Stimulated activated CD4-positive, alpha-beta T cell treated with anti-CD3 and anti-CD28 coated beads, Interleukin-4, amount 100 ng/mL, for 1 hour (primary cell): ENCODE results near the gene PRRT1.
"Not testable (repeated sequence)": the region's sequence is repeated elsewhere in the genome, so short reads cannot be mapped to it uniquely, and the experiment has no call there.

Source experiments
- DNase-seq: peaks from one replicate; pipeline ENCODE4 v3.0.0-alpha.2; 2020

PRRT1 gene

DNA sequence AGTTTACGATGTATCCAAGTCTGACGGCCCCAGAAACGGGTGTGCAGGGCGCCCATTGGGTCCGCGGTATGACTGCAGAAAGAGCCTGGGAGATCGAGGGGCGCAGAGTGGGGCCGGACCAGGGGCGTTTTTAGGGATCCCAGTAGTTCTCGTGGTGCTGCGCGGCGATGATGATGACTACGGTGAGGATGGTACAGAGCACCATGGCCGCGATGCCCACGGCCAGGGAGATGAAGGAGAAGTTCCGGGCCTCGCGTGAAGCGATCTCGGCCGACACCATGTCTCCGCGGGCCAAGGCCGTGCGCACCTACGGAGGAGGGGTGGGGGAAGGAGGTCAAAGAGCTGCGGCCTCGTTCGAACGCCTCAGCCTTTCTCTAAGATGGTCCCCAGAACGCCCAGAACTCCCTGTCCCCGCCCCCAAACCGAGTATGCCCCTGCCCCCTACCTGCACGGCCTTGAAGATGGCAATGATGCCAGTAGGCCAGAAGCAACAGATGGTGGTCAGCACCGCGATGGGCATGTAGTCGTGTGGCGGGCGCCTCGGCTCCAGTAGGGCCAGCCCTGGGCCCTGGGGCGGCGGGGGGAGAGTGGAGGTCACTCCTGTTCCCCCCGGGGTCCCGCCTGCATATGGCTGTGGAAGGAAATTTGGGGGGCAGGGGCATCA, 2.5 kb downstream of the PRRT1 start:
- DNase-seq, result no peak

DNA sequence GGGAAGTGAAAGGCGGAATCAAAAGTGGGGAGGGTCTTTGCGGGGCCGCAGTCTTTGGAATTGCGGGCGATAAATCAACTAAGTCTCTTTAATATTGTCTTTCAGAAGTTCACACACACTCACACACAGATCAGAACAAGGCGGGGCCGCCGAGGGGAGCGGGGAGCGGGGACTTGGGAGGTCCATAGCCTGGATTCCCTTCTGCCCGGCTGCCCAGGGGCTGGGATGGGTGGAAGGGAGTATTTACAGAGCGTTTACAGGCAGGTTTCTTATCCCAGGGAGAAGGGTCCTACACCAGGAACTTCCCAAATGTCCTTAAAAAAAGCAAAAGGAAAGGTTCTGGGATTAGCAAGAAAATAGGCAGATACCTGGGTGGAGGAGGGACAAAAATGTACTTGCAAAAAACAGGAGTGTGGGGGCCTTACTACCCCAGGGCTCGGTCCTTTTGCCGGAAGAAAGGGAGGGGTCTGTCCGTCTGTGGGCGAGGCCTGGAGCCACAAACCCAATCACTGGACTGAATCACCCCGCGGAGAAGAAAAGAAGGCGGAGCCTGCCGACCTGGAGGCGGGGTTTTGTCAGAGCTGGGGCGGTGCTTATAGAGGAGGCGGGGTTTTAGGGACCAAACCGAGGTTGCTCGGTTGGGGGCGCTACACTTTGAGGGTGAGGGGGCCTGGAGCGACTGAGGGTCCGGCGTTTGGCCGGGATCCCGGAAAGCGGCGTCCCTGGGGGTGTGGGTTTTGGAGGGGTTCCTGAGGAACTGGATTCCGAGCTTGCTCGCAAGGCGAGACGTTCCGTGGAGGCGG, 3.2 kb downstream of the PRRT1 start:
- DNase-seq, result peak; percentile 73

DNA sequence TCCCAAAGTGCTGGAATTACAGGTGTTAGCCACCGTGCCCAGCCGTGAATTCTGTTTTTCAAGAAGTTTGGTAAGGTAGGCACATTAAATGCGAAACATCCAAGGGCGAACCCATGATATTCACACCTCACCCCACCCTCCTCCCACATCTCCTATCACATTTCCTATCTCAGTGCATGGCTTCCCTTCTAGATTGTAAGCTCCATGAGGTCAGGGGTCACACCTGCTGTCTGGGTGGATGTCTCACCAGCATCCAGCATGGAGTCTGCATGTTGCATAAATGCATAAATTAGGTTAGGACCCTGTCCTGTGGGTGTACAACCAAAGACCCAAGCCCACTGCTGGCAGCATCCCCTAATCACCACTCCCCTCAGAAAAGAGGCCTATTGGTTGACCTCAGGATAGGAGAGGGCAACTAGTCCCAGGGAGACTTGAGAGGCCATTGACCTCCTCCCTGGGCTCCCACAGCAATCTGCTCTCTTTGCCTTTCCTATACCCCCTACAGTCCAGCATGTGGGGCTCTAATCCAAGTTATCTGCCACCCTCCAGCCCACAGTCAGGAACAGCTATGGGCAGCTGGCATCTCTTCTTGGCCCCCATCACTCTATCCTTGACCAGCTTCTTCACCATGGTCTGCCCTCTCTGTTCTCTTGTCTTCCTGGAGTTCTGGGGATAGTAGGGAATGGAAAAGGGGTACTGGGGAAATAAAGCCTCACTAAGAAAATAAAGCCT, 4.2 kb downstream of the PRRT1 start:
- DNase-seq, result no peak

DNA sequence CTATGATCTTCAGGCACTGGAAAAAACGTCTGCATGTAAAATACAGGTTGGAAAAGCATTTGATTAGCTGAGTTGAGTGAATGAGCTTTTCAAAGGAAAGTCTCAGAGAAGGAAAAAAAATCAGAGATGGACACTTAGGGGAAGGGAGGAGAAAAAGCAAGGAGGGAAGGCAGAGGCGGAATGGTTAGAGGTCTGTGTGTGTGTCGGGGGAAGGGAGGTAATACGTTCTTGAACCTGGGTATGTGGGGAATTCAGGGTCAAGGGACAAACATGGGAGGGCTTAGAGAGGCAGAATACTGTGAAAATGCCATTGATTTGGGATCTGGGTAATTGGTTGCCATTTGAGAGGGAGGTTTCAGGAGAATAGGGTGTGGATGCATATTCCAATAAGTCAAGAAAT, 5.1 kb downstream of the PRRT1 start:
- no peak for DNase-seq

DNA sequence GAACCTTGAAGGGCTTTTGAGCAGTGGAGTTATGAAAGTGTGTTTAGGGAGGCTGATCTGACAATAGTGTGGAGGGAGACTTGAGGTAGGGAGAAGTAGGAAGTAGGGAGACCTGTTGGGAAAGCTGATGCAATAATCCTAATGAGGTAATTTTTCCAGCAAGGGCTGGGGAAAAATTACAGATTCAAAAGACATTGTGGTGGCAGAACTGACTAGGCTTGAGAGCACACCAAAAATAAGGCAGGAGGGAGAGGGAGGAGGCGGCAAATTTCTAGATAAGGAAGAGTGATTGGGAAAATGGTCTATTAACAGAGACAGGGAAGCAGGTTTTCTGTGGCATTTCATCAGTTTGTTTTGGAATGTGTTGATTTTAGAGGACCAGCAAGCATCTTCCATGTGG, 5.5 kb downstream of the PRRT1 start:
- DNase-seq, result no peak

DNA sequence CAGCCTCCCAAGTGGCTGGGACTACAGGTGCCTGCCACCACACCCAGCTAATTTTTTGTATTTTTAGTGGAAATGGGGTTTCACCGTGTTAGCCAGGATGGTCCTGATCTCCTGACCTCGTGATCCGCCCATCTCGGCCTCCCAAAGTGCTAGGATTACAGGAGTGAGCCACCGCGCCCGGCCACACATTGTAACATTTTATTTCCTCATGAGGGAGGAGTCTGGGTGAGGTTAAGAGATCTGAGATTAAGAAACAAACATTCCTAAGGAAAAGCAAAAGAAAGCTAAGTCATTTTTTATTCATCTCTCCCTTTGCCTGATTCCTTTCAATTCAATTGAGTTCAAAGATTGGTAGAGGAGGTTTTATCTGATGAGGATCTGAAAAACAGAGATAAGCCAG, 7.5 kb downstream of the PRRT1 start:
- DNase-seq, result not testable (repeated sequence)

DNA sequence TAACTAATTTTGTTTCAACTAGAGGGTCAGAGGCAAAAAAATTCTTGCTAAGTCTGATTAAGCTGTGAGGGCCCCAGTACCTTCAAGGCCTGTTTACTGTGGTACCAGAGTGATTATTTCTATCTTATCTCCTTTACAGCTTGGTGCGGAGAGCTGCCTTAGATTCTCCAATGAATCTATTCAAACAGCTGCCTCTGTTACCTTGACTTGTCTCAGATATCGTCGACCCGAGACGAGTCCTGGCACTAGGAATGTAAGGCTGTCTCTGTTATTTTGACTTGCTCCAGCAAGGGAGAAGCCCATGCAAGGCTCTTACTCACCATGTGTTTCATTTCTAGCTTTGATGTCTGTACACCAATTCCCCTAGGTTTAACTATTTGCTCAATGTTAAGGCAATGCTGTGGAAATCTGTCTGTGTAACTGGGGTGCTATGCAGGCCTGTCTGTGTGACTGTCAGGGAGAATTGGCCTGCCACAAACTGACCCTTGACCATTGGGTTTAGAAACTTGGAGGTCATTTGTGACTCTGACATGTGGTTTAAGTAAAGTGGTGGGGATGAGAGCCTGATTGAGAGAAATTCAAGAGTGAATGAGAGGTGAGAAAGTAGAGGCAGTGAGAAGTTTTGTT, 11.2 kb downstream of the PRRT1 start:
- DNase-seq, result no peak

DNA sequence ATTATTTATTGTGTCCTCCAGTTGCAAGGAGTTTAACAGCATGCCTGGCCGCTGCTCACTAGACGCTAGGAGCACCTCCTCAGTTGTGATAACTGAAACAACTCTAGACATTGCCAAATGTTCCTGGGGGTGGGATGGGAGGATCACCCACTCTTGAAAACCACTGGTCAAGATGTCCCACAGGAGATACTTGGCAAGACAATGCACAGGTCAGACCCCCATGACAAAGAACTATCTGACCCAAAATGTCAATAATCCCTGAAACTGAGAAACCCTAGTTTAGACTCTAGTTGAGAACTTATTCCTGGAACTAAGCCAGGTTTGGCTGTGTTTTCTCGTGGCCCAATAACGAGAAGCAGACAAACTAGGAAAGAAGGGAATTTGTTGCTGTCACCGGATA, 12.1 kb downstream of the PRRT1 start:
- DNase-seq, result no peak

DNA sequence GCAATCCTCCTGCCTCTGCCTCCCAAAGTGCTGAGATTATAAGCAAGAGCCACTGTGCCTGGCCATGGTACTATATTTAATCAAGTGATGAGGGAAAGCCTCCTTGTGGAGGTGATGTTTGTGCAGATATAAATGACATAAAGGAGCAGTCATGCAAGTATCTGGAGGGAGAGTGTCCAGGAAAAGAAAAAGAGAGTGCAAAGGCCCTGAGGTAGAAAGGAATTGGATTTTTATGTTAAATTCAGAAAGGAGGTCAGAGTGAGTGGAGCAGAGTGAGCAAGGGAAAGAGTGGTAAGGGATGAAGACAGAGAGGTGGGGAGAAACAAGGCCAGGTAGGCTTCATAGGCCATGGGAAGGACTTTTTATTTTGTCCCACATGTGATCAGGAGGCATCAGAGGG, 14.3 kb downstream of the PRRT1 start:
- DNase-seq, result no peak

DNA sequence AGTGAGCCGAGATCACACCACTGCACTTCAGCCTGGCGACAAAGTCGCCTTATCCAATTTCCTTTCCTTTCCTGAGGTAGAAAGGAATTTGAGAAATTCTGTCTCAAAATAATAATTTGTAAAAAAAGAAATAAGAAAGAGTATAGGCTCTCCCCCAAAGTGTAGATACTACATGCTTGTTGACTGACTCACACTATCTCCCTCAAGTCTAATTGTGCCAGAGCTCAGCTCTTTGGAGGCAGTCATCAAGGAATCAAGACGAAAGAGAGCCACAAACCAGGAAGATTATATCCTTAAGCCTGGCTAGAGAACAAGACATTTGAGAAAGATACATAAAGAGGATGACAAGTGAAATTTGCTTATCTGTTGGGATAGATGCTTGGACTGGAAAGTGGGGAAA, 18.0 kb downstream of the PRRT1 start:
- DNase-seq, result no peak

DNA sequence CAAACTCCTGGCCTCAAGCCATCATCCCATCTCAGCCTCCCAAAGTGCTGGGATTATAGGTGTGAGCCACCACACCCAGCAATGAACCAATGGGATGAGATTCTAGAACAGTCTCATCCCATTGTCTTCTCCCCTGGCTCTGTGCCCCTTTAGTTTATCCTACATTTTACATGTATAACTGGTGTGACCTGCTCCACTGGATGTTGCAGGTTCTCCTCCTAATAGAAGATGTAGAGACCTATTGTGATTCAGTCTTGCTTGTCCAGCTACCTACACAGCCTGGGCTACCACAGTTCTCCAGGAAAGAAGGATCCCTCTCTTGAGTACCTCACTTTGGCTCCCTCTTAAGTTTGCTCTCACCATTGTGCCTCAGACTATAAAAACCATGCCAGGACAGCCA, 19.6 kb downstream of the PRRT1 start:
- DNase-seq, result no peak

DNA sequence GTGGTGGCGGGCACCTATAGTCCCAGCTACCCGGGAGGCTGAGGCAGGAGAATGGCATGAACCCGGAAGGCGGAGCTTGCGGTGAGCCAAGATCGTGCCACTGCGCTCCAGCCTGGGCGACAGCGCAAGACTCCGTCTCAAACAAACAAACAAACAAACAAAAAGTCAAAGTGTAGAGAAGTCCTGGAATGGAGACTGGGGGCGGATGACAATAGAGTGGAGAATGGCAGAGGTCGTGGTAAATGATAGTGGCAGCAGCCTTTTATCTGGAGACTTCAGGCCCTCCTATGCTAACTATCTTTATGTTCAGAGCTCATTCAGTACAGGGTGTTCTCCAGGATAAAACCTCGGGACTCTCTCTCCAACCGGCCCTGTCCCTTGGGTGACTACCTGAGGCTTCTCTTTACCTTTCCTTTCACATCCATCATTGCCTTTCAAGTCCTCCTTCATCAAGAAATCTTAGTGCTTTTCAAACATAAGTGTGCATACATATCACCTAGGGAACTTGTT, 20.2 kb downstream of the PRRT1 start:
- DNase-seq, result no peak

DNA sequence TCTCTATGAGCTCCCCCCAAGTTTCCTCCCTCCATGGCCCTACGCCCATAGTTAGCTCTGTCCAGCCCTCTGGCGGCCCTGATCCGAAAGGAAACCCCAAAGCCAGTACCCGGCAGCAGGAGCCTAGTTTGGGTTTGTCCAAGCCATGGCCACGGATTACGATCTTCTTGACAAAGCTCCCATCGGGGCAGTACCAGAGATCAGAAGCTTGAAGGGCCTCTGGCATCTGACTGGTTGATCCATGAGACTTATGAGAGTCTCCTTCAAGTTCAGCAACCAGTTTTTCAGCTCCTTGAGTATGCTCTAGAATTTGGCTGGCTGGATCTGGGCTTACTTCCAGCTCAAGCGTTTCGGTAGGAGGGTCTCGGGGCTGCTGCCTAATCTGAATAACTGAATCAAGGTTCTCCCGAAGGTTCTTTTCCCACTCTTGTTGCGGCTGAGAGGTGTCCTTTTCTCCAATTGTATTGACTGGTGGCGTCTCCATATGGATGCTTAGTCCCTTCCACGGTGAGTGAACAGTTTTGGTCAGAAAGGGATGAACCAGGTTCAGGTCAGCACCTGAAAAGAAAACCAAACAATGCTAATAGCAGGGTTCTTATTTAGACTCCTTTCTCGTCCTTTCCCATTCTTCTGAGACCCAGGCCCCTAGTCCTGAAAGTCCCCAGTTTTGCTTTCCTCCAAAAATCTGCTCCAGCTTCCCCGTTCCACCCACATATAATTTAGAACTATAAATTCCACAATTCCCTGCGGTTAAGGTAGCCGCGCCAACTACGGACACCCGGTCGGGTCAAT, 22.2 kb downstream of the PRRT1 start:
- no peak for DNase-seq

DNA sequence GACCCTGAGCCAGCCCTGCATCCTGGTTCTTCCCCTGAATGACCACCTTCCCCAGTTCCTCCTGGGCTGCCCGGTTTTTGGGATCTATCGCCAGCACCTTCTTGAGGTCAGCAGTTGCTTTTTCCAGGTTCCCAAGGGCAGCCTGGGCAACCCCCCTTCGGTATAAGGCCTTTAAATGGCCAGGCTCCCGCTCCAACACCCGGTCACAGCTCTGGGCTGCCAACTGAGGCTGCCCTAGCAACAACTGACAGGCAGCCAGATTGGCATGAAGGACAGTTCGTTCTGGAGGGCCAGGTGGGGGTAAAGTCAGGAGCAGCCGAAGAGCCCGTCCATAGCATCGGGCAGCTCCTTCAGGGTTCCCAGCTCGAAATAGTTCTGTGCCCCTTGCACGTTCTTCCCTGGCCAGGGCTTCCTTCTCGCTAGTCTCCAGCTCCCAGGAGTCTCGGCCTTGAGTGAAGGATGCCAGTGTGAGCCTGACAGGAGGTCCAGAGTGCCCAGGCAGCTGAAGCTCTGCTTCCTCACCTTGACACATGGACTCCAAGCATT, 22.9 kb downstream of the PRRT1 start:
- DNase-seq, result no peak

DNA sequence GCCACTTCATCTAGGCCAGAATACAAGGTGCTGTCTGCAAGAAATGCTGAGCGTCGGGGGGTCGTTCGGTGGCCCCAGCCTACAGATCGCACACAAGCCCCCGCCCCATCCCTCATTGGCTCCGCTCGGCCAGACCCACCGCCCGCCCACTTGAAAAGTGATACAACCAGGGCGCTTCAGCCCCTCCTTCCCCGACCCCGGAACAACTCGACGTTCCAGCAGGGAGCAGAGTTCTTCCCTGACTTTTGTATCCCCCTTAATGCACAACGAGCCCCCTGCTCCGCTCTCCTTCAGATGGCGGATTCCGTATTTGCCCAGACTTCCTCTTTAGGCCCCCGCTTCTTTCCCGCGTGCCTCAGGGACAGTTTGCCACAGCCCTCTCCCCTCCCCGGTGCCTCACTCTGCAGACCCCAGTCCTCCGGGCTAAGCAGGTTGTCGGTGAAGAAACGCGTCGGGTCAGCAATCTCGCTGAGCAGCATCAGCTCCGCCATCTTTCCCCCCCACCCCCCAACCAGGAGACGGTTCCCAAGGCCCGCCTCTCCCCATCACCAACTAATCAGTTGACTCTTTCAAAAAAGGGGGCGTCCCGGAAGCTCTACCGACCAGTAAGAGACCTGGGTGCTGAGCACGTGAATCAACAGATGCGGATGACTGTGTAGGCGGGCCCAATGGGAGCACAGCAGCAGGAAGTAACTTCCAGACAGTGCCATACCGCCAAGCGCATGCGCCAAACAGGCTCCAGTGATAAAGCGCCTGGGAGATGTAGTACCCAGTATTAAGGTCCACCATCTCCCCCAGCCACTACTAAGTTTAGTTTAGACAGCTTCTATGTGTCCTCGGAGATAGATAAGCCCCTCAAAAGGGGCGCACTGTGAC, 23.8 kb downstream of the PRRT1 start, which contains the start of gene ATF6B:
TSS of gene ATF6B (minus strand) at position 530 of the 876 bp plus-strand sequence. CDS start at position 491, 39 bp downstream.
- peak; percentile 96 for DNase-seq

DNA sequence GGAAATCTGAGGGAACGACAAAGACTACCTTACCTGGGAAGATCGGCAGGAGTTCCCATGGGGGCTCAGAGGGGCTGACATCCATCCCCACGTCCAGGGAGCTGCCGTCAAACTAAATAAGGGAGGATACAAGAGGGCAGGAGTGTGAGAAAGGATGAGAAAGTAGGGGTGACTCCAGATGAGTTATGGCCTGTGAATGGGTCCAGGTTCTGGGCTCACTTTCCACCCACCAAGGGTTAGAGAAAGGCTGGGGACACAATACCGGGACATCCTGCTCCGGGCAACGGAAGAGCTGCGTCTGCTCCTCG, 24.4 kb downstream of the PRRT1 start:
- DNase-seq, result no peak

DNA sequence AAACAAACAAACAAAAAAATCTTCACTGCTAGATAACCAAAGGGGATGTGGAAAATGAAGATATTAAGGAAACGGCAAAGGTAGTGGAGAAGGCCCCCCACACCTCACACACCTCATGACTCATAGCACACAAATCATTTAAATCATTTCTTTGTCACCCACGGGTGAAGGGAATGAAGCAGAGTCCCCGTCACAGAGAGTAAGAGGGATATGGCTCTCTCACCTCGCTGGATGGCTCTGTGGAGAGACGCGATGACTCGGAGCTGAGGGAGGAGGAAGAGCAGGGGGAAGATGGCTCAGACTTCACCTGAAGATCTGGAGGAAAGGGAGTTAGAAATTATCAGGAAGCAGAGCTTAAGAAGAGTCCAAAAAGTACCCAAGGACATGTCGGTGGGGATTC, 24.9 kb downstream of the PRRT1 start:
- DNase-seq, result no peak

DNA sequence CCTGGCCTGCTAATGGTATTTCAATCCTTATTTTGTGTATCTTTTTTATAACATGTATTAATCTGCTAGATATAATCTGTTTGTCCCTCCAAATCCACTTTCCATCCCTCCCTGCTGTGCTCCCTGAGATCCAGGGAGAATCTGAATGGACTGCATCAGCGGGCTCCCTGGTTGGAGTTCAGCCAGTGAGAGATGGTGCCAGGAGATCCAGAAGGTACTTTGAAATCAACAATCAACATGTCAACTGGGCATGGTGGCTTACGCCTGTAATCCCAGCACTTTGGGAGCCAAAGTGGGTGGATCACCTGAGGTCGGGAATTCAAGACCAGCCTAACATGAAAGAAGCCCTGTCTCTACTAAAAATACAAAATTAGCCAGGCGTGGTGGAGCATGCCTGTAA, 28.1 kb downstream of the PRRT1 start:
- no peak for DNase-seq

DNA sequence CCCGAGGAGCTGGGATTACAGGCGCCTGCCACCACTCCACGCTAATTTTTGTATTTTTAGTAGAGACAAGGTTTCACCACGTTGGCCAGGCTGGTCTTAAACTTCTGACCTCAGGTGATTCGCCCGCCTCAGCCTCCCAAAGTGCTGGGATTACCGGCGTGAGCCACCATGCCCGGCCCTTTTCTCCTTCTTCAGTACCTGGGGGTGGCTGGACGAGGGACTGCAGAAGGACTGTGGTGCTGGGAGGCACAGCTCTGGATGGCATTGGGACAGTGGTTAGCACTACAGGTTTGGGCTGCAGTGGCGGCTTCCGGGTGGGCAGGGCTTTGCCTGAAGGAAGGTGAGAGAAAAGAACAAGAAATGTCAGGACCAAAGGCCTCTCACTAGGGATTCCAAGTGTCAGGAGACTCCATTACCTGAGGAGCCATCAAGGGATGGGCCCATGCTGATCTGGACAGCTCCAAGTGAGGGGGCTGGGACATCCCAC, 31.1 kb downstream of the PRRT1 start:
- no peak for DNase-seq

DNA sequence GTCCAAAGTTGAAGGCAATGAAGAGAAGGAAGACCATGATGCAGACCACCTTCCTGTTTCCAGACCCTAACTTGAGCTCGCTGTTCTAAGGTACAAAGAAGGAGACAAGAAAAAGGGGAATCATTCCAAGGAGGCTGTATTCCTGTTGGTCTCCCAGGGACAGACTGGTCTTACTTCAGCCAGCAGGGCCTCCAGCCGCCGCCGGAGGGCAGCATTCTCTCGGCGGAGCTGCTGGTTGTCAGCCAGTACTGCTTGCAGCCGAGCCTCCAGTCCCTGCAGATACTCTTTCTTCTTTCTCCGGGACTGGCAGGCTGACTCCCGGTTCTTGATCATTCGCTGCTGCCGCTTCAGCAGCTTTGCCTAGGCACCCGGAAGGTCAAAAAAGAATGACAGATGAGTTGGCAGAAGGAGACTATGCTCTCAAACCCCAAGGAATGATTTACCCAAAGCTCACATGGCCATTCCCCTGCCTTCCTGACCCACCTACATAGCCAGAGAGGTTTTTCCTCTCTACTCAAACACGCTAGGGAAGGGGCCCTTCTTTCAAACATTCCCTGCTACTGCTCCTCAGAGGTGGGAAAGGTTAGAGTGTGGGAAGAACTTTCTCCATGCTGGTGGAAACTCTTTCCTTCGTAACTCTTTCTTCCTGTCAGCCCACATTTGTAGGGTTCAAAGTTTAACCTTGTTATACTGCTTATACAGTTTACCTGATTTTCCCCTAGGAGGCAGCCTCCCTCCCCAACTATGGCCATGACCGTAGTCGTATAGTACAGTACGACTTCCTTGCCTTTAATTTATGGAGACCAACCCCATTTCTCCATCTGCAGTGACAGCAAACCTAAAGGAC, 32.7 kb downstream of the PRRT1 start:
- peak; percentile 69 for DNase-seq
